Small intestine (tissue), 7 donors: ENCODE data around the gene BEND5. TPM values are rescaled to one million over a fixed set of nuclear protein-coding genes. Genes with fewer than 3 reads are reported as not detected.

ENCODE experiments used
- DNase-seq, 2 donors: peaks; one replicate each; pipeline versions ENCODE4 v3.0.0 to v3.0.0-alpha.2; 2013
- FAIRE-seq: peaks from 2 replicates; lab custom pipeline; 2012; peaks lifted over from hg19 to GRCh38; lab: Jason Lieb, UNC
- H3K27ac ChIP-seq, 3 donors: one replicate each; pipeline ENCODE4 v1.5.1; 2013; ENCODE audit warnings: low read length in 2 of 3, mild to moderate bottlenecking in 2 of 3, control low read depth in 1 of 3, inconsistent platforms in 1 of 3, low read depth in 1 of 3, moderate library complexity in 1 of 3
- H3K27me3 ChIP-seq, 3 donors: one replicate each; pipeline ENCODE4 v1.6.1; 2013; ENCODE audit warnings: low read length in 3 of 3, inconsistent platforms in 1 of 3; ENCODE audit not compliant: control insufficient read depth in 3 of 3, insufficient read depth in 3 of 3
- H3K36me3 ChIP-seq, 3 donors: one replicate each; pipeline ENCODE4 v1.6.1; 2013; ENCODE audit warnings: low read length in 3 of 3, inconsistent platforms in 1 of 3, low read depth in 1 of 3, mild to moderate bottlenecking in 1 of 3, moderate library complexity in 1 of 3; ENCODE audit not compliant: control insufficient read depth in 3 of 3, insufficient read depth in 2 of 3
- H3K4me1 ChIP-seq, 3 donors: one replicate each; pipeline ENCODE4 v1.6.1; 2013; ENCODE audit warnings: low read length in 2 of 3, inconsistent platforms in 1 of 3, low read depth in 1 of 3, mild to moderate bottlenecking in 1 of 3, moderate library complexity in 1 of 3; ENCODE audit not compliant: control insufficient read depth in 3 of 3, insufficient read depth in 2 of 3
- H3K4me3 ChIP-seq, 3 donors: one replicate each; pipeline ENCODE4 v1.5.1; 2013; ENCODE audit warnings: low read length in 3 of 3, control low read depth in 1 of 3, inconsistent platforms in 1 of 3, low read depth in 1 of 3, mild to moderate bottlenecking in 1 of 3, moderate library complexity in 1 of 3
- H3K9me3 ChIP-seq, 2 donors: one replicate each; pipeline ENCODE4 v1.6.1; 2013; ENCODE audit warnings: low read depth in 1 of 2, low read length in 1 of 2; ENCODE audit not compliant: control insufficient read depth in 2 of 2, insufficient read depth in 1 of 2
- WGBS, 3 donors: extraction: QIAGEN DNeasy Blood & Tissue Kit; methylation state at CpG; one replicate each; pipeline ENCODE4 v1.1.7; 2013; 5-methylcytosine and 5-hydroxymethylcytosine counted together
- polyA plus RNA-seq, 4 donors: library from polyadenylated mRNA; stranded (reverse) in 3 of 4; unstranded in 1 of 4; fragments of 200-250 nt in 3 of 4; fragments of 120-200 nt in 1 of 4; gene quantifications; one replicate each; pipeline versions ENCODE4 v1.2.1 to v1.2.3, GENCODE V29; 2013
- donor health status: healthy with polysubstance abuse.
- donor health status: control.
- donor health status: control.
- donor health status: Bipolar disorder and iron deficiency.
- donor health status: healthy.

BEND5 gene
- polyA plus RNA-seq, 4 donors = 0.45 to 4.7 (median 2.9) TPM

- peak in 1 of 2 donors; percentile 42 for DNase-seq
- no peak for FAIRE-seq
- Histone ChIP-seq H3K4me3 (peak overlapping the region; percentile 62 to 72 (median 63)), H3K4me1 (peaks cover 0 to 28% (median 11%) of the 10 kb centered on the region in 3 donors), H3K36me3 (no peaks in the 10 kb centered on the region), H3K27me3 (peaks cover 0 to 5% (median 0%) of the 10 kb centered on the region in 3 donors), H3K9me3 (no peaks in the 10 kb centered on the region), H3K27ac (peak overlapping the region in 1 of 3 donors; percentile 54)
- WGBS, 3 donors = 5 to 14% (median 5%) methylated on average over 7 of the region's 7 CpGs
These were observed 779 bp downstream of the BEND5 start for GRCh38 chr1:48775831-48776392.

- no peak overlapping the region for H3K27ac ChIP-seq
- H3K27me3 ChIP-seq = peaks cover 0 to 5% (median 0%) of the 10 kb centered on the region in 3 donors
- H3K36me3 ChIP-seq = no peaks in the 10 kb centered on the region
- WGBS, 3 donors = 79 to 93% (median 87%) methylated on average over 1 of the region's 1 CpG
- peaks cover 0 to 37% (median 11%) of the 10 kb centered on the region in 3 donors for H3K4me1 ChIP-seq
- DNase-seq (no peak), FAIRE-seq (no peak)
- no peaks in the 10 kb centered on the region for H3K9me3 ChIP-seq
- no peak overlapping the region for H3K4me3 ChIP-seq
These were observed 3.6 kb downstream of the BEND5 start for GRCh38 chr1:48773133-48773532.

- 20 to 63% (median 48%) methylated on average over 2 of the region's 2 CpGs for WGBS, 3 donors
- no peaks in the 10 kb centered on the region for H3K27me3 ChIP-seq
- FAIRE-seq = no peak
- no peaks in the 10 kb centered on the region for H3K9me3 ChIP-seq
- peaks cover 0 to 33% (median 11%) of the 10 kb centered on the region in 3 donors for H3K4me1 ChIP-seq
- H3K4me3 ChIP-seq = no peak overlapping the region
- DNase-seq = peak; percentile 56 to 86
- no peaks in the 10 kb centered on the region for H3K36me3 ChIP-seq
- H3K27ac ChIP-seq = peak overlapping the region in 1 of 3 donors; percentile 19
These were observed 4.5 kb downstream of the BEND5 start for GRCh38 chr1:48772211-48772610.

- no peaks in the 10 kb centered on the region for H3K9me3 ChIP-seq
- no peak overlapping the region for H3K4me3 ChIP-seq
- DNase-seq (no peak), FAIRE-seq (no peak)
- peak overlapping the region in 1 of 3 donors; percentile 19 for H3K27ac ChIP-seq
- 73 to 86% (median 75%) methylated on average over 2 of the region's 2 CpGs for WGBS, 3 donors
- H3K27me3 ChIP-seq = no peaks in the 10 kb centered on the region
- peaks cover 0 to 33% (median 11%) of the 10 kb centered on the region in 3 donors for H3K4me1 ChIP-seq
- H3K36me3 ChIP-seq = peaks cover 0 to under 1% (median 0%) of the 10 kb centered on the region in 3 donors
These were observed 5.1 kb downstream of the BEND5 start for GRCh38 chr1:48771561-48771960.

- Histone ChIP-seq H3K36me3 (peaks cover 0 to 4% (median 0%) of the 10 kb centered on the region in 3 donors), H3K9me3 (no peaks in the 10 kb centered on the region), H3K27me3 (no peaks in the 10 kb centered on the region), H3K27ac (no peak overlapping the region), H3K4me3 (no peak overlapping the region), H3K4me1 (peaks cover 0 to 27% (median 6%) of the 10 kb centered on the region in 3 donors)
- DNase-seq (no peak), FAIRE-seq (no peak)
These were observed 8.6 kb downstream of the BEND5 start for GRCh38 chr1:48767975-48768510.

- 94 to 97% (median 97%) methylated on average over 1 of the region's 1 CpG for WGBS, 3 donors
- no peak for FAIRE-seq
- no peaks in the 10 kb centered on the region for H3K27me3 ChIP-seq
- H3K27ac ChIP-seq = no peak overlapping the region
- H3K4me3 ChIP-seq = no peak overlapping the region
- DNase-seq = no peak
- H3K9me3 ChIP-seq = no peaks in the 10 kb centered on the region
- peaks cover 0 to 10% (median 0%) of the 10 kb centered on the region in 3 donors for H3K36me3 ChIP-seq
- peaks cover 0 to 5% (median 0%) of the 10 kb centered on the region in 3 donors for H3K4me1 ChIP-seq
These were observed 11.4 kb downstream of the BEND5 start for GRCh38 chr1:48765335-48765734.

GRCh38 chr1:48761986-48762385, 14.7 kb downstream of the BEND5 start:
- Histone ChIP-seq H3K4me1 (no peaks in the 10 kb centered on the region), H3K9me3 (no peaks in the 10 kb centered on the region), H3K27ac (no peak overlapping the region), H3K36me3 (peaks cover 0 to 20% (median 0%) of the 10 kb centered on the region in 3 donors), H3K4me3 (no peak overlapping the region), H3K27me3 (no peaks in the 10 kb centered on the region)
- whole genome bisulfite sequencing, 3 donors = 73 to 93% (median 85%) methylated on average over 7 of the region's 7 CpGs
- FAIRE-seq = no peak
- DNase-seq = no peak

- Histone ChIP-seq H3K27ac (no peak overlapping the region), H3K4me3 (no peak overlapping the region), H3K4me1 (no peaks in the 10 kb centered on the region), H3K27me3 (no peaks in the 10 kb centered on the region), H3K9me3 (no peaks in the 10 kb centered on the region), H3K36me3 (peaks cover 0 to 18% (median 0%) of the 10 kb centered on the region in 3 donors)
- no peak for FAIRE-seq
- no peak for DNase-seq
These were observed 15.3 kb downstream of the BEND5 start for GRCh38 chr1:48761411-48761810.
